Stimulated activated effector memory CD8-positive, alpha-beta T cell treated with anti-CD3 and anti-CD28 coated beads, Interleukin-12 subunit alpha, Interleukin-12 subunit beta, amount 100 ng/mL, for 72 hours (primary cell): ENCODE results near the gene TLX2.

Experiments used
- ATAC-seq: fragments of 150-1000 bp; cut with Tn5 transposase; 2 replicates; pipeline ENCODE4 v1.10.0; 2021
- DNase-seq, 2 donors: peaks; one replicate each; pipeline ENCODE4 v3.0.0; 2021 to 2022; ENCODE audit warnings: low spot score in 2 of 2
- H3K27ac Mint-ChIP-seq: one replicate; pipeline ENCODE4 v1.8.0; 2022; ENCODE audit warnings: mild to moderate bottlenecking, mixed read lengths
- H3K36me3 Mint-ChIP-seq: one replicate; pipeline ENCODE4 v1.8.0; 2022; ENCODE audit warnings: mild to moderate bottlenecking, mixed read lengths
- H3K4me1 Mint-ChIP-seq: one replicate; pipeline ENCODE4 v1.8.0; 2022; ENCODE audit warnings: mixed read lengths
- H3K4me3 Mint-ChIP-seq: one replicate; pipeline ENCODE4 v1.8.0; 2022; ENCODE audit warnings: mild to moderate bottlenecking, mixed read lengths
- H3K9me3 Mint-ChIP-seq: one replicate; pipeline ENCODE4 v1.8.0; 2022; ENCODE audit warnings: mixed read lengths

TLX2 gene

DNA sequence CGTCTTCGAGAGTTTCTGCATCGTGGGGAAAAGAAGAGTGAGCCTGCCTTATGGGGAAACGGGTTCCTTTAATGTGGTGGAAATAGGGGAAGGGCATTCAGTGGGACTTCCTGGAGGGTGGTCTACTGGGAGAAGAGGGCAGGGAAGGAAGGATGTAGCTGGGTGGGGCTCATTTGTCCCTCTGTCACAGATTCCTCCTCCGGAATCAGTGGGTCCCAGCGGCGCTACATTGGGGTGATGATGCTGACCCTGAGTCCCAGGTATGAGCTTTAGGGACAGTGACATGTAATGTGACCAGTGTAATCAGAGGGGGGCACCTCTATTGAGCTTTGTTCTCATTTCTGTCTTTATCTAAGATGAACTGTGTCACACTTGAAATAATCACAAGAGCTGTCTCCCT is 17.4 kb downstream of the TLX2 start:
- peaks cover 42% of the 10 kb centered on the region for H3K4me1 Mint-ChIP-seq
- peak overlapping the region; percentile 98 for H3K4me3 Mint-ChIP-seq
- no peak for DNase-seq
- H3K36me3 Mint-ChIP-seq: peaks cover 69% of the 10 kb centered on the region
- ATAC-seq: no peak
- peak overlapping the region; percentile 96 for H3K27ac Mint-ChIP-seq
- H3K9me3 Mint-ChIP-seq: no peaks in the 10 kb centered on the region

- H3K27ac Mint-ChIP-seq: peak overlapping the region; percentile 32
- ATAC-seq (no peak), DNase-seq (no peak)
- H3K4me1 Mint-ChIP-seq: peaks cover 38% of the 10 kb centered on the region
- H3K36me3 Mint-ChIP-seq: peaks cover 64% of the 10 kb centered on the region
- H3K4me3 Mint-ChIP-seq: peak overlapping the region; percentile 98
- H3K9me3 Mint-ChIP-seq: no peaks in the 10 kb centered on the region
Measured at GRCh38 chr2:74532222-74532621, 18.0 kb downstream of the TLX2 start.

- Mint-ChIP-seq H3K9me3 (no peaks in the 10 kb centered on the region), H3K4me3 (no peak overlapping the region), H3K4me1 (peaks cover 26% of the 10 kb centered on the region), H3K36me3 (peaks cover 51% of the 10 kb centered on the region), H3K27ac (no peak overlapping the region)
- ATAC-seq (no peak), DNase-seq (no peak)
Measured at GRCh38 chr2:74533464-74533863, 19.2 kb downstream of the TLX2 start.

GRCh38 chr2:74534411-74534810 is 20.2 kb downstream of the TLX2 start:
- Mint-ChIP-seq H3K4me1 (peaks cover 20% of the 10 kb centered on the region), H3K9me3 (no peaks in the 10 kb centered on the region), H3K27ac (no peak overlapping the region), H3K4me3 (no peak overlapping the region), H3K36me3 (peaks cover 42% of the 10 kb centered on the region)
- ATAC-seq (no peak), DNase-seq (no peak)

- no peak for DNase-seq
- ATAC-seq: no peak
- H3K4me3 Mint-ChIP-seq: no peak overlapping the region
- H3K4me1 Mint-ChIP-seq: peaks cover 20% of the 10 kb centered on the region
- peaks cover 34% of the 10 kb centered on the region for H3K36me3 Mint-ChIP-seq
- H3K27ac Mint-ChIP-seq: no peak overlapping the region
- no peaks in the 10 kb centered on the region for H3K9me3 Mint-ChIP-seq
Measured at GRCh38 chr2:74535440-74535965, 21.3 kb downstream of the TLX2 start.

DNA sequence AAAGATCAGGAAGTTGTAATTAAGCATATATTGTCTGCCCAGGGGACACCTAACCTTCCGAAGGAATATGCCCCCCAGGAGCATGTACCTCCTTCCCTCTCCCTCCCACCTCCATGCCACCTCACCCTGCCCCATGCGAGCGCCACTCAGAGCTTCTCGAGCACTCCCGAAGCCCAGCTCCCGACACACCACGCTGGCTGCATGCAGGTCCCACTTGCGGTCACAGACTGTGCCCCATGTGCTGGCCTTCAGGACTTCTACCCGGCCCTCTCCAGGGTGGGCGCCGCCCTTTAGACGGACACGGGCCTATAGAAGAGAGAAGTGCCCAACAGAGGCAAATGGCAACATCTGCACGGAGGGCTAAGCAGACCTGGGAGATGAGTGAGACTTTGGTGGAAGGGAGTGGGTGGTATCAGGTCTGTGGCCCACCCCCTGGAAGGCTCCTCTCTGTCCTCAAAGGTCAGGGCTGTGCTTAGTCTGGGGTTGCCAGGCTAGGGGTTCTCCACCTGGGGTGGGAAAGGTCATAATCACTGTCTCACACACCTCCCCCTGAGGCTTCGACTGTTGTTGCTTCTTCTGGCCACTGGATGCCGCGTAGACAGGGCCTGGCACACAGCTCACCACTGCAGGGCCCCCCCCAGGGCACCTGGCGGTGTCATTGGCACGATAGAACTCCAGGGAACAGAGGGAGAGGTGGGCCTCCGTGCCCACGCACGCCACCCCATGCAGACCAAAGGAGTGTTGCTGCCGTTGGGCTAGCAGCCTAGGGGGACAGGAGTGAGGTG is 22.1 kb downstream of the TLX2 start:
- no peak for DNase-seq
- Mint-ChIP-seq H3K27ac (no peak overlapping the region), H3K36me3 (peaks cover 25% of the 10 kb centered on the region), H3K4me3 (no peak overlapping the region), H3K9me3 (no peaks in the 10 kb centered on the region), H3K4me1 (peaks cover 12% of the 10 kb centered on the region)
- no peak for ATAC-seq

DNA sequence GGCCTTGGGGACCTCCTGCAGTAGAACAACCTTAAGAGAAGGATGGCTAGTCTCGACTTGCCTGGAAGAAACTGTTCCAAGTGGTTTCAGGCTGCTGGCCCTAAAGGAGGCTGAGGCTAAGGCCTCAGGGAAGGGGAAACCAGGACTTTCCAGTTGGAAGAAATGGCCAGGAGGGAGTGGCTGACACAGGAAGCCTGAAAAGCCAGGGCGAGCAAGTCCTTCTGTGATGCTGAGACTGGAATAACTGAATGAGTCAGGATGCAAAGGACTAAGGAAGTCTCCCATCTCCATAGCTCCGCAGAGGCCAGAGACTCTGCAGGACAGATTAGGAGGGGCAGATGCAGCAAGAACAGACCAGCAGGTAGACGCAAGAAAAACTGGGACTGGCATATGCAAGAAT is 22.9 kb downstream of the TLX2 start:
- H3K27ac Mint-ChIP-seq: no peak overlapping the region
- DNase-seq: no peak
- H3K9me3 Mint-ChIP-seq: no peaks in the 10 kb centered on the region
- no peak overlapping the region for H3K4me3 Mint-ChIP-seq
- no peak for ATAC-seq
- H3K4me1 Mint-ChIP-seq: peaks cover 4% of the 10 kb centered on the region
- H3K36me3 Mint-ChIP-seq: peaks cover 18% of the 10 kb centered on the region

- Mint-ChIP-seq H3K4me1 (no peaks in the 10 kb centered on the region), H3K27ac (no peak overlapping the region), H3K9me3 (no peaks in the 10 kb centered on the region), H3K4me3 (no peak overlapping the region), H3K36me3 (no peaks in the 10 kb centered on the region)
- ATAC-seq (no peak), DNase-seq (no peak)
Measured at GRCh38 chr2:74538881-74539339, 24.7 kb downstream of the TLX2 start.

DNA sequence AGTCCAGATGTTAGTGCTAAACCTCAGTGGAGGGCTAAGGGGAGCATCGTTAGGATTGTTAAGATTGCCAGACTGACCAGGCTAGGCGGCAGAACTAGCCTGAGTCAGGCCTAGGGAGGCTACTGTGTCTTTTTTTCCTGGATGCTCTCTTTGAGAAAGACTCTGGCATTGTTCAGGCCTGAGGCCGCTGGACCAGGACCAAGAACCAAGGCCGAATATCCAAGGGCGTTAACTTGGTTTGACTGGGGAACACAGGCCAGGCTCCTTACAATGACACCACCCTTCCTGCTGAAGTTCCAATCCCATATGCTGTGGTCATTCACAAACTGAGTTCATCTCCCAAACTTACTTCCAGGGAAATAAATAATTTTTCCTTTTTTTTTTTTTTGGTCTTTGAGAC is 26.0 kb downstream of the TLX2 start:
- Mint-ChIP-seq H3K4me1 (no peaks in the 10 kb centered on the region), H3K9me3 (no peaks in the 10 kb centered on the region), H3K4me3 (no peak overlapping the region), H3K36me3 (no peaks in the 10 kb centered on the region), H3K27ac (no peak overlapping the region)
- ATAC-seq: no peak
- DNase-seq: no peak

DNA sequence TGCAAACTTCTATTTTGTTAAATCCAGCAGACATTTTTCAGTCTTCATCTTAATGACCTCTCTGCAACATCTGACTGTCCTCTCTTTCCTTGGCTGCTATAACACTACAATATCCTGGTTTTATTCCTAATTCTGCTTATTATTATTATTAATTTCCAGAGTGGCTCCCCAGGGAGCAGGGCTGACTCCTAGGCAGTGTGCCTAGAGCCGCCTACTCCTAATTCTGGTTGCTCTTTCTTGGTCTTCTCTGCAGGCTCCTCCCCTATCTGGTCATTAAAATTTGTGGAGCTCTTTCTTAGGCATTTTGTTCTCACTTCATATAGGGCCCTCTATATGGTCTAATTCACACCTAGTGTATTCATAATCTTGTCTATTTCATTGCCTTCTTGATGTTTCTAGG is 28.7 kb downstream of the TLX2 start:
- Mint-ChIP-seq H3K4me1 (peaks cover under 1% of the 10 kb centered on the region), H3K4me3 (no peak overlapping the region), H3K27ac (no peak overlapping the region), H3K36me3 (no peaks in the 10 kb centered on the region), H3K9me3 (no peaks in the 10 kb centered on the region)
- ATAC-seq (no peak), DNase-seq (no peak)

- Mint-ChIP-seq H3K4me3 (no peak overlapping the region), H3K9me3 (no peaks in the 10 kb centered on the region), H3K36me3 (no peaks in the 10 kb centered on the region), H3K27ac (no peak overlapping the region), H3K4me1 (peaks cover 8% of the 10 kb centered on the region)
- no peak for ATAC-seq
- DNase-seq: no peak
Measured at GRCh38 chr2:74544634-74545033, 30.4 kb downstream of the TLX2 start.

GRCh38 chr2:74546004-74546403 is 31.8 kb downstream of the TLX2 start:
- Mint-ChIP-seq H3K9me3 (no peaks in the 10 kb centered on the region), H3K36me3 (no peaks in the 10 kb centered on the region), H3K4me1 (peaks cover 13% of the 10 kb centered on the region), H3K4me3 (no peak overlapping the region), H3K27ac (peak overlapping the region; percentile 8)
- no peak for DNase-seq
- no peak for ATAC-seq

DNA sequence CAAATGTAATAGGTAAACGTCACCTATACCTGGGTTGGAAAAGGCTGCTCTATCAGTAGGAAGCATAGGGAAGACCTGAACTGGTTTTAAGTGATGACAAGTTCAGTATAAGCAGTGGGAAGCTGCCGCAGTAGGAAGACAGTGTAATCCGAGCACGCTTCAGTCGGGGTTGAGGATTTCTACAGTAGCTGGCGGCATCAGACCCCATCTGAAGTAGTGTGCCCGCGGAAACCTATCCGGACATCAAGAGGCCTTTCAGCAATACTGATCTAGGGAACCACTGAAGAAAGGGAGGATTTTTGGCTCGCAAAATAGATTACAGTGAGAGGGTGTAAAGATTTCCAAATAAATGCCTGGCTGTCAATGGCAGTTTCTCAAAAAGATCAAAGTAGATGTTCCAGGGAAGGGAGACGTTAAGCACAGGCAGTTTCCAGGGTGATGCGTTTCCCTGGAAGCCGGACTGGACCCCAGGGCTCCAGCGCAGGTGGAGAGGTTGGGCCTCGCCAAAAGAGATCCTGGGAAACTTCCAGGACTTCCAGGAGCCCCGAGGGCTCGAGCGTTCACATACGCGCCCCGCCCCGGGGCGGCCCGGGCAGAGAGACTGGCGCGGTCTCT is 34.1 kb downstream of the TLX2 start:
- H3K4me3 Mint-ChIP-seq: peak overlapping the region; percentile 65
- no peak for DNase-seq
- no peak for ATAC-seq
- H3K4me1 Mint-ChIP-seq: peaks cover 23% of the 10 kb centered on the region
- no peak overlapping the region for H3K27ac Mint-ChIP-seq
- H3K9me3 Mint-ChIP-seq: no peaks in the 10 kb centered on the region
- peaks cover under 1% of the 10 kb centered on the region for H3K36me3 Mint-ChIP-seq

DNA sequence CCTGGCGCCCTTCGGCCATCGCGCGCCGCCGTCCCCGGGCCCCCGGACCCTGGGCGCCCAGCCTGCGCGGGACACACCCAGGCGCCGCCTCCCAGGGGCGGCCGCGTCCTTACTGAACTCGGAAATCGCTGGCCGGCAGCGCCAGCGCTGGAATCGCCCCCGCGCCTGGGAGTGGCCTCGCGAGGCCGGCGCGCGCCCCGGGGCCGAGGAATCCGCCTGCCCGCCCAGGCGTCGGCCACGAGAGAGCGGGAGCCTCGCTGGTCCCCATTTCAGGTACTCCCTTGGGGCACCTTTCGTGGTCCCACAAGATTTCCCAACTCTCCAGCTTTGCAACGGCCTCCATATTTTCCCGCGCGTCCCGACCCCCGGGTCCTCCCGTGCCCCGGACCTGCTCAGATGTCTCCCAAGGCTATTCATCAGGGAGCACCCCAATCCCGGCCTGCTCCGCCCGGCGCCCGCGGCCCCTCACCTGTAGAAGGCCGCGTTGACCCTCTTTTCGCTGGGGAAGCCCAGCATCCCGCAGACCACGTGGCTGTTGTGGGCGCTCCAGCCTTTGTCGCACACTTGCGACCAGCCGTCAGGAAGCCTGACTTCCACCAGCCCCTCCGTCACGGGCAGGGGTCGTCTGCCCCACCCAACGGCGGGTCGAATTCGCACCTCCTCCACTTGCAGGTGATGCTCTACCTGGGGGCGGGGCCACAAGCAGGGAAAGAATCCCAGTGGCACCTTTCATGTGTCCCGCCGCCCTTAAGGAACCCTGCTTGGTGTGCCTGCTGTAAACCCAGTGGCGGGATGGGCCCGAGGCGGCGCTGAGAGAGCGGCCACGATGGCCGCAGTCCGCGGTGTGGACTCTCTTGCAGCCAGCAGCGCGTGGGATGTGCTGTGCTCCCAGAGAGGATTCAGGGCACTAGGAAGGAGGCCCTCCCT is 34.9 kb downstream of the TLX2 start:
- no peaks in the 10 kb centered on the region for H3K9me3 Mint-ChIP-seq
- no peak overlapping the region for H3K27ac Mint-ChIP-seq
- H3K4me1 Mint-ChIP-seq: peaks cover 29% of the 10 kb centered on the region
- no peak for DNase-seq
- peak; percentile 68 for ATAC-seq
- H3K4me3 Mint-ChIP-seq: peak overlapping the region; percentile 65
- H3K36me3 Mint-ChIP-seq: peaks cover 9% of the 10 kb centered on the region

GRCh38 chr2:74550231-74550630 is 36.0 kb downstream of the TLX2 start:
- DNase-seq (no peak), ATAC-seq (no peak)
- Mint-ChIP-seq H3K27ac (no peak overlapping the region), H3K4me1 (peaks cover 32% of the 10 kb centered on the region), H3K36me3 (peaks cover 19% of the 10 kb centered on the region), H3K4me3 (peak overlapping the region; percentile 65), H3K9me3 (no peaks in the 10 kb centered on the region)
